H7 (cell line): ENCODE data around the gene SLC25A30. TPM values are rescaled to one million over a fixed set of nuclear protein-coding genes. Genes with fewer than 3 reads are reported as not detected.
"Not testable (repeated sequence)": the region's sequence is repeated elsewhere in the genome, so short reads cannot be mapped to it uniquely, and the experiment has no call there.

ENCODE experiments used
- DNase-seq: peaks from one replicate; pipeline ENCODE4 v3.0.0; 2012
- H3K27me3 ChIP-seq: 2 replicates; pipeline ENCODE4 v1.6.0; 2011; ENCODE audit warnings: mild to moderate bottlenecking, low read length; ENCODE audit not compliant: control insufficient read depth, insufficient read depth
- H3K36me3 ChIP-seq: replicated peaks from 2 replicates; pipeline ENCODE4 v1.5.1; 2011; ENCODE audit warnings: low read length; ENCODE audit not compliant: control insufficient read depth, insufficient read depth
- H3K4me3 ChIP-seq: 2 replicates; pipeline ENCODE4 v1.5.1; 2011; ENCODE audit warnings: low read depth, mild to moderate bottlenecking, control low read depth, low read length, moderate library complexity; ENCODE audit not compliant: insufficient read depth
- total RNA-seq: library from RNA; depleted of rRNA; stranded (reverse); fragments of >200 nt; shearing (Covaris generic); gene quantifications from 2 replicates; pipeline ENCODE4 v1.2.3, GENCODE V29; 2014

The SLC25A30 gene
- total RNA-seq, 1 experiment from 2014 or later, result 1.0 TPM

DNA sequence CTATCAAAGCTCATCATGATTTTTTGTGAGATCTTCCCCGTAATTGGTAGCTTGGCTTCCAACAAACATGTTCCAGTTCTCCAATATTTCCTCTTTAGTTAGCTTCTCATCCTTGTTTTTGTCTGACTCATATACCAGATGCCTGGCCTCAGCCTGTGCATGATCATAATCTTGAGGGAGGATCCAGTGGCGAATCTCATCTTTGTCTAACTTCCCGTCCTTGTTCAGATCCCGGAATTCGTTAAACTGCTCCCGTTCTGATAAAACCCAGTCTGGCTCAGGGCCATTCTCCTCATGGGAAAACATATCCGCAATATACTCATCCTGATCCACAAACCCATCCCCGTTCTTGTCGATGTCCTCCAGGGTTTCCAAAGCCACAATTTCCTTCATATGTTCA, 27.8 kb downstream of the SLC25A30 start:
- H3K4me3 ChIP-seq, H3K36me3 ChIP-seq, DNase-seq, H3K27me3 ChIP-seq: not testable (repeated sequence)

DNA sequence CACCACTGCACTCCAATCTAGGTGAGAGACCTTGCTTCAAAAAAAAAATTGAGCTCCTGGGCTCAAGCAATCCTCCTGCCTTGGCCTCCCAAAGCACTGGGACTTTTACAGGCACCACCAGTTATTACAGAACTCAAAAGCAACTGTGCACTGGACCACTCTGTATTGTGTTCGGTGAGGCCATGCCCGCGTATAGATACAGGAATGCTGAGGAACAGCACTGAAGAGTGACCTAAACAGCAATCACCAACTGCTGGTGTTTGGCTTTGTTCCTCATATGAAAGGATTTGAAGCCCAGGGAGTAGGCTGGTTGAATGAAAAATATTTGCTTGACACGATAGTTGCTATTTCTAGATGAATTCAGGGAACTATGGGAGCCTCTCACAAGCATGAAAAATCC, 29.5 kb downstream of the SLC25A30 start:
- DNase-seq, result no peak
- Histone ChIP-seq H3K27me3 (no peaks in the 10 kb centered on the region), H3K4me3 (no peak overlapping the region), H3K36me3 (peaks cover 1% of the 10 kb centered on the region; the same call in 1 of the 2 replicates)

DNA sequence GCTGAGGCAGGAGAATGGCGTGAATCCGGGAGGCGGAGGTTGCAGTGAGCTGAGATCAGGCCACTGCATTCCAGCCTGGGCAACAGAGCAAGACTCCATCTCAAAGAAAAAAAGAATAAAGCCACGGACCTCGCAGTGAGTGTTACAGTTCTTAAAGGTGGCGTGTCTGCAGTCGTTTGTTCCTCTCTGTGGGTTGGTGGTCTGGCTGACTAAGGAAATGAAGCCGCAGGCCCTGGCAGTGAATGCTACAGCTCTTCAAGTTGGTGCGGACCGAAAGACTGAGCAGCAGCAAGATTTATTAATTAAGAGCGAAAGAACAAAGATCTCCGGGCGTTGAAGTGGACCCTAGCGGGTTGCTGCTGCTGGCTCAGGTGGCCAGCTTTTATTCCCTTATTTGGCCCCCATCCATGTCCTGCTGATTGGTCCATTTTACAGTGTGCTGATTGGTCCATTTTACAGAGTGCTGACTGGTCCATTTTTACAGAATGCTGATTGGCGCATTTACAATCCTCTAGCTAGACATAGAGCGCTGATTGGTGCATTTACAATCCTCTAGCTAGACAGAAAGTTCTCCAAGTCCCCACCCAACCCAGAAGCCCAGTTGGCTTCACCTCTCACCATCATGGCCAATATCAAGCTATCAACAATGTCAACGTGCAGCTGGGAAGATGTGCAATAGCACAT, 31.1 kb downstream of the SLC25A30 start:
- not testable (repeated sequence) for DNase-seq, H3K36me3 ChIP-seq, H3K4me3 ChIP-seq, H3K27me3 ChIP-seq

DNA sequence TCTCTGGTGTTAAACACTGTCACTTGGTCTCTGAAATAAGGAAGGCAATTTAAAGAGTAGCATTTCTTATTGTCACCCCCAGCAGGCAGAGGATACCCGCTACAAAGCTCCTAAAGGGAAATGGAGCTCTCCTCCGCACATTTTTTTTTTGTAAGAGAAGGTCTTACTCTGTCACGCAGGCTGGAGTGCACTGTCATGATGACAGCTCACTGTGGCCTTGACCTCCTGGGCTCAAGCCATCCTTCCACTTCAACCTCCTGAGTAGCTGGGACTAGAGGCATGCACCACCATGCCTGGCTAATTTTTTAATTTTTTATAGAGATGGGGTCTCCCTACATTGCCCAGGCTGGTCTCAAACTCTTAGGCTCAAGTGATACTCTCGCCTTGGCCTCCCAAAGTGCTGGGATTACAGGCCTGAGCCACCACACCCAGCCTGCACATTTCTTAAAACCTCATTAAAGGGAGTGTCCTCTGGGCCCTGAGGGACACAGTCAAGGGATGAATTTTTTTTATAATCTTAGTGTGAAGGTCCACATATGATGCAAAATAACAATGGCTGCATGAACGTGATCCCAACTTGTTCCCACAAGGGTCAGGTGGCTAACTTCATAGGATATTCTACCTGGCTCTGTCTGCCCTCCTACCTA, 32.1 kb downstream of the SLC25A30 start:
- DNase-seq, result no peak
- Histone ChIP-seq H3K4me3 (no peak overlapping the region), H3K27me3 (no peaks in the 10 kb centered on the region), H3K36me3 (peaks cover 1% of the 10 kb centered on the region; the same call in 1 of the 2 replicates)

DNA sequence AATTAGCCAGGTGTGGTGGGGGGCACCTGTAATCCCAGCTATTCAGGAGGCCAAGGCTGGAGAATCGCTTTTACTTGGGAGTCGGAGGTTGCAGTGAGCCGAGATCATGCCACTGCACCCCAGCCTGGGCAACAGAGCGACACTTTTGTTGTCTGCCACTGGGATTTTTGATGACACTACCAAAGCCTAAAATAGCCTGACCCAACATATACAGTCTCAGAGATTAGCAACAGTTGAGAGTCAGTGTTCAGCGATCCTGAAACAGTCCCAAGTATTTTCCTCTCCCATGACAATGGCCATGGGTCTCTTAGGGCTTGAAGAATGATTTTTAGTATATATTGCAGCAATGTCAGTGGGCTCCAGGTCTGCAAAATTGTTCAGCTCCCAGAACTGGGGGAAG, 32.9 kb downstream of the SLC25A30 start:
- Histone ChIP-seq H3K27me3 (no peaks in the 10 kb centered on the region), H3K36me3 (peaks cover 1% of the 10 kb centered on the region; the same call in 1 of the 2 replicates), H3K4me3 (no peak overlapping the region)
- no peak for DNase-seq

DNA sequence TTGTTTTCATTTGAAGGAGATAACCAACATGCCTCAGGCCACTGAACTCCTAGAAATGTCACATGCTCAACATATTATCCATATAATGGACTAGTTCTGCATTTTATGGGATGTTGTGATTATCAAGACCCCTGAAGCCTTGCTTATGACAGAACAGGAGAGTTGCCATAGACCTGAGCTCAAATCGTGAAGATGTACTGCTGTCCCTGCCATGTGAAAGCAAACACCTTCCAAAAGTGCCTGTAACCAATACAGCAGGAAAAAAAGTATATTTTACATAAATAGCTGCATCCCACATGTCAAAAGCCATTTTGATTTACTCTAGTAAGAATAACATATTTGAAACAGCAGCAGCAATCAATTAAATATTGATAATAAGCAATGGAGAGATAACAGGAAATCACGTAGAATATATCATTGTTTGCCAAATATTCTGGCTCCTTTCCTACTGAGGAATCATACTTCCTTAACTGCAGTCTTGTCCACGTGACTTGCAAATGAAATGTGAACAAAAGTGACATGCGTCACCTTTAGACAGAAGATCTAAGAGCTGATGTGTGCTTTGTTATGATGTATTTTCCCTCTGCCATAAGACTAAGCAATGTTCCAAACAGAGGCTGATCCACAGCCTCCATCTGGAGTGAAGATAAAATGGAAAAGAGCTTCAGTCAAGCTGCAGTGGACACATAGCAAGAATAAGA, 33.5 kb downstream of the SLC25A30 start:
- Histone ChIP-seq H3K27me3 (no peaks in the 10 kb centered on the region), H3K4me3 (no peak overlapping the region), H3K36me3 (peaks cover 1% of the 10 kb centered on the region; the same call in 1 of the 2 replicates)
- DNase-seq, result no peak

DNA sequence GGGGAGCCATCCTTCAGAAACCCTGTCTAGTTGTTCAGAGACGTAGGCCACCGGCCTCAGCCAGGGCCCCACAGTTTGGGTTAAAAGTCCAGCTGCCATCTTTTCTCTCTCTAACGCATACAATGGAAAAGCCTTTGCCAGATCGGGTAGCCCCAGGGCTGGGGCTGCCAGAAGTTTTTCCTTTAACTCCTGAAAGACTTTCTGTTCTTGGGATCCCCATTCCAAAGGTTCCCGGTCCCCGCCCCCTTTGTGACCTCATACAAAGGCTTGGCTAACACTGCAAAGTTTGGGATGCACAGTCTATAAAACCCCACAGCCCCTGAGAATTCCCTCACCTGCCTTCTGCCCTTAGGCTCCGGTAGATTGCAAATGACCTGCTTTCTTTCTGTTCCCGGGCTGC, 35.4 kb downstream of the SLC25A30 start:
- H3K27me3 ChIP-seq, H3K36me3 ChIP-seq, DNase-seq, H3K4me3 ChIP-seq: not testable (repeated sequence)

DNA sequence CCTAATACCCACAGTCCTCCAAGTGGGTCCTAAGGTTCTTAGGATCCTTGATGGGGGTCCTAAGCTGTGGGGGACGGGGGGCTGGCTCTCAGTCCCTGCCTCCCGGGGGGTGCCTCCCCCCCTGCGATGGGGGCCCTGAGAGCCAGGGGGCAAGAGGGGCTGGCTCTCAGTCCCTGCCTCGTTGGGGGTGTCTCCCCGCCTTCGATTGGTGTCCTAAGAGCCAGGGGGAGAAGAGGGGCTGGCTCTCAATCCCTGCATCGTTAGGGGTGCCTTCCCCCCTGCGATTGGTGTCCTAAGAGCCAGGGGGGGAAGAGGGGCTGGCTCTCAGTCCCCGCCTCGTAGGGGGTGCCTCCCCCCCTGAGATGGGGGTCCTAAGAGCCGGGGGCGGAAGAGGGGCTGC, 37.0 kb downstream of the SLC25A30 start:
- Histone ChIP-seq H3K4me3 (no peak overlapping the region), H3K27me3 (no peaks in the 10 kb centered on the region), H3K36me3 (peaks cover 1% of the 10 kb centered on the region; the same call in 1 of the 2 replicates)
- no peak for DNase-seq

DNA sequence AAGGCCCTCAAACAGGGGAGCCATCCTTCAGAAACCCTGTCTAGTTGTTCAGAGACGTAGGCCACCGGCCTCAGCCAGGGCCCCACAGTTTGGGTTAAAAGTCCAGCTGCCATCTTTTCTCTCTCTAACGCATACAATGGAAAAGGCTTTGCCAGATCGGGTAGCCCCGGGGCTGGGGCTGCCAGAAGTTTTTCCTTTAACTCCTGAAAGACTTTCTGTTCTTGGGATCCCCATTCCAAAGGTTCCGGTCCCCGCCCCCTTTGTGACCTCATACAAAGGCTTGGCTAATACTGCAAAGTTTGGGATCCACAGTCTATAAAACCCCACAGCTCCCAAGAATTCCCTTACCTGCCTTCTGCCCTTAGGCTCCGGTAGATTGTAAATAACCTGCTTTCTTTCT, 37.5 kb downstream of the SLC25A30 start:
- H3K4me3 ChIP-seq, DNase-seq, H3K36me3 ChIP-seq, H3K27me3 ChIP-seq: not testable (repeated sequence)

DNA sequence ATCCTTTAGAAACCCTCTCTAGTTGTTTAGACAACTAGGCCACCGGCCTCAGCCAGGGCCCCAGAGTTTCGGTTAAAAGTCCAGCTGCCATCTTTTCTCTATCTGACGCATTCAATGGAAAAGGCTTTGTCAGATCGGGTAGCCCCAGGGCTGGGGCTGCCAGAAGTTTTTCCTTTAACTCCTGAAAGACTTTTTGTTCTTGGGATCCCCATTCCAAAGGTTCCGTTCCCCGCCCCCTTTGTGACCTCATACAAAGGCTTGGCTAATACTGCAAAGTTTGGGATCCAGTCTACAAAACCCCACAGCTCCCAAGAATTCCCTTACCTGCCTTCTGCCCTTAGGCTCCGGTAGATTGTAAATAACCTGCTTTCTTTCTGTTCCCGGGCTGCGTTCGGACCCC, 38.7 kb downstream of the SLC25A30 start:
- H3K36me3 ChIP-seq, H3K4me3 ChIP-seq, H3K27me3 ChIP-seq, DNase-seq: not testable (repeated sequence)

DNA sequence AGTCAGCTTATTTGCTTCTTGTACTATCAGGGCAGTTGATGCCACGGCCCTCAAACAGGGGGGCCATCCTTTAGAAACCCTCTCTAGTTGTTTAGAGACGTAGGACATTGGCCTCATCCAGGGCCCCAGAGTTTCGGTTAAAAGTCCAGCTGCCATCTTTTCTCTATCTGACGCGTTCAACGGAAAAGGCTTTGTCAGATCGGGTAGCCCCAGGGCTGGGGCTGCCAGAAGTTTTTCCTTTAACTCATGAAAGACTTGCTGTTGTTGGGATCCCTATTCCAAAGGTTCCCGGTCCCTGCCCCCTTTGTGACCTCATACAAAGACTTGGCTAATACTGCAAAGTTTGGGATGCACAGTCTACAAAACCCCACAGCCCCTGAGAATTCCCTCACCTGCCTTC, 39.4 kb downstream of the SLC25A30 start:
- not testable (repeated sequence) for H3K4me3 ChIP-seq, H3K27me3 ChIP-seq, DNase-seq, H3K36me3 ChIP-seq

DNA sequence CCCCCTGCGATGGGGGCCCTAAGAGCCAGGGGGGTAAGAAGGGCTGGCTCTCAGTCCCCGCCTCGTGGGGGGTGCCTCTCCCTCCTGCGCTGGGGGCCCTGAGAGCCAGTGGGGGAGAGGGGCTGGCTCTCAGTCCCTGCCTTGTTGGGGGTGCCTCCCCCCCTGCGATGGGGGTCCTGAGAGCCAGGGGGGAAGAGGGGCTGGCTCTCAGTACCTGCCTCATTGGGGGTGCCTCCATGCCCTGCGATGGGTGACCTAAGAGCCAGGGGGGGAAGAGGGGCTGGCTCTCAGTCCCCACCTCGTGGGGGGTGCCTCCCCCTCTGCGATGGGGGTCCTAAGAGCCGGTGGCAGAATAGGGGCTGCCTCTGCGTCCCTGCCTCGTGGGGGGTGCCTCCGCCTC, 40.9 kb downstream of the SLC25A30 start:
- not testable (repeated sequence) for H3K36me3 ChIP-seq, H3K4me3 ChIP-seq, H3K27me3 ChIP-seq, DNase-seq

DNA sequence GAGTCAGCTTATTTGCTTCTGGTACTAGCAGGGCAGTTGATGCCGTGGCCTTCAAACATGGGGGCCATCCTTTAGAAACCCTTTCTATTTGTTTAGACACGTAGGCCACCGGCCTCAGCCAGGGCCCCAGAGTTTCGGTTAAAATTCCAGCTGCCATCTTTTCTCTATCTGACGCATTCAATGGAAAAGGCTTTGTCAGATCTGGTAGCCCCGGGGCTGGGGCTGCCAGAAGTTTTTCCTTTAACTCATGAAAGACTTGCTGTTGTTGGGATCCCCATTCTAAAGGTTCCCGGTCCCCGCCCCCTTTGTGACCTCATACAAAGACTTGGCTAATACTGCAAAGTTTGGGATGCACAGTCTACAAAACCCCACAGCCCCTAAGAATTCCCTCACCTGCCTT, 41.5 kb downstream of the SLC25A30 start:
- not testable (repeated sequence) for DNase-seq, H3K27me3 ChIP-seq, H3K36me3 ChIP-seq, H3K4me3 ChIP-seq

DNA sequence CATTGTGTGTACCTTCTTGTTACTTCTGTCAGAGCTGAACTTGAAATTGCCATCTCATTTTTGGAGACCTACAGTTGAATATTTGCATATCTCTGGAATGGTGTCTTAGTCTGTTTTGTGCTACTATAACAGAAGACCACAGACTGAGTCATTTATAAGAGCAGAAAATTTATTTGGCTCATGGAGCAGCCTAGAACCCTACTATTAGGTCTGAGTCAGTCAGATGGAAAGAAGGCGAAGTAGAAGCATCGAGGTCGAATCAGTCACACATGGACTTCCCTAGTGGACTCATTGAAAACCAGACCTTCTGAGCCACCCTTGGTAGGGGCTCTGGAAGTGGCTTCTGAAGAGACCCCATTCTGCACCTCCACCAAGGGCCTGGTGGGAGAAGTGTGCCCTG, 43.3 kb downstream of the SLC25A30 start:
- H3K36me3 ChIP-seq, result no peaks in the 10 kb centered on the region
- DNase-seq, result no peak
- no peak overlapping the region for H3K4me3 ChIP-seq
- no peaks in the 10 kb centered on the region for H3K27me3 ChIP-seq

DNA sequence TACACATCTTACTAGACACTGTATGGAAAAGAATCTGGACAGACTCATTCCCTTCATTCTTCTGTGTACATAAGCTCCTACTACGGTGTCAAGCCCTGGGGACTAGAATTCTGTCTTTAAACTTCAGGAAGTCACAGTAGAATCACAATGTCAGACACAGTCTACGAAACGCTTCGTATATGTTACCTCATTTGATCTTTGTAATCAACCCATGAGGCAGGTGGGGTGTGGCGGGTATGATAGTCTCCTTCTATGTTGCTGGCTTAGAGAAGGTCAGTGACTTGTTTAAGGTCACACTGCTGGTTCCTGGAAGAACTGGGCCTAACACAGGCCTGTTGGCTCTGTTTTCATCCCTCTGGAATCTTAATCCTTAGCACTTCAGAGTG, 45.0 kb downstream of the SLC25A30 start:
- H3K36me3 ChIP-seq, result no peaks in the 10 kb centered on the region
- no peak overlapping the region for H3K4me3 ChIP-seq
- H3K27me3 ChIP-seq, result no peaks in the 10 kb centered on the region
- DNase-seq, result no peak
